ENCODE measurements around the gene SUGCT.

SUGCT gene

DNA sequence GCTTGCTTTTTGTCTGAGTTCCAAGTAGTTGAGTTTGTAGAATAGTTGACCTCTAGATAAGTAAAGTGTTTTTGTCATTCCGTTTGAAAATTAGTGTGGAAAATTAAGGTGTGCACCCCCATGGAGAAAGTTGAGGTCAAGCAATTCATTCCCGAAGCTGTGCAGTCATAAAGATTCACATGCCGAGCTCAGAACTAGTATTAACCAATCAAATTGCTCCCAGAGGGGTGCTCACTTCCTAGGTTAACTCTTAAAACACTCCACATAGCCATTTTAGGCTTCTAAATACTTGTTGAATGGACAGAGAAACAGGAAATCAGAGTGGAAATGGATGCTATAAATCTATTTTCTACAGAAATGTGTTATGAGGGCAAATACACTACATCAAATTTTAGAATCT lies 638.9 kb downstream of the SUGCT start:
- DNase-seq (ENCODE audit: low read depth): no peak
- TF ChIP-seq CTCF (IDR thresholded peaks at IDR 0.05; ENCODE audit: low read depth, low read length) (no peak), MAX (IDR thresholded peaks at IDR 0.05; ENCODE audit: low read depth, low read length) (no peak), POLR2A (IDR thresholded peaks at IDR 0.05; ENCODE audit: extremely low read depth, insufficient read length) (no peak), MYC (IDR thresholded peaks at IDR 0.05; ENCODE audit: low read depth, low read length) (no peak)
- no peak overlapping the region for H3K4me3 ChIP-seq (ENCODE audit: low read depth, low read length)

DNA sequence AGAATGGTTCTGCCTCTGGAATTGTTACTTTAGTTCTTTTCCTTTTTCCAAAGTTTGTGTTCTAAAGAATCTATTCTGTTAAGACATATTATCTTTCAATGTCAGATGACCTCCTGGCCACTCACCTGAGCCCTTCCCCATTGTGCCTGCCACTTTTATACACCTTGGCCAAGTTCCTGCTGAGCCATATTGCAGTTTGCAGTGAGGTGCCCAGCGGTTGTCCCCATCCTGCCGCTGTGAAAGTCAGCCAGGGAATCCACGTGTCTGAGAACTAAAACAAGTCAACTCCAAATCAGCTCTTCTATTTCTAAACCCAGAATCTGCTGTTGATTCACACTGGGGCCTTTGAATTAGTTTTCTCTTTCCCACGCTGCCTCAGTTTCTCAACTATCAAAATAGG lies 641.1 kb downstream of the SUGCT start:
- TF ChIP-seq MYC (IDR thresholded peaks at IDR 0.05; ENCODE audit: low read depth, low read length) (no peak), CTCF (IDR thresholded peaks at IDR 0.05; ENCODE audit: low read depth, low read length) (no peak), POLR2A (IDR thresholded peaks at IDR 0.05; ENCODE audit: extremely low read depth, insufficient read length) (no peak), MAX (IDR thresholded peaks at IDR 0.05; ENCODE audit: low read depth, low read length) (no peak)
- no peak overlapping the region for H3K4me3 ChIP-seq (ENCODE audit: low read depth, low read length)
- DNase-seq (ENCODE audit: low read depth): no peak

GRCh38 chr7:40777730-40778312 lies 643.0 kb downstream of the SUGCT start:
- TF ChIP-seq MYC (IDR thresholded peaks at IDR 0.05; ENCODE audit: low read depth, low read length): no peak
- TF ChIP-seq CTCF (IDR thresholded peaks at IDR 0.05; ENCODE audit: low read depth, low read length): no peak
- TF ChIP-seq MAX (IDR thresholded peaks at IDR 0.05; ENCODE audit: low read depth, low read length): no peak
- TF ChIP-seq POLR2A (IDR thresholded peaks at IDR 0.05; ENCODE audit: extremely low read depth, insufficient read length): no peak
- no peak for DNase-seq (ENCODE audit: low read depth)
- H3K4me3 ChIP-seq (ENCODE audit: low read depth, low read length): no peak overlapping the region

DNA sequence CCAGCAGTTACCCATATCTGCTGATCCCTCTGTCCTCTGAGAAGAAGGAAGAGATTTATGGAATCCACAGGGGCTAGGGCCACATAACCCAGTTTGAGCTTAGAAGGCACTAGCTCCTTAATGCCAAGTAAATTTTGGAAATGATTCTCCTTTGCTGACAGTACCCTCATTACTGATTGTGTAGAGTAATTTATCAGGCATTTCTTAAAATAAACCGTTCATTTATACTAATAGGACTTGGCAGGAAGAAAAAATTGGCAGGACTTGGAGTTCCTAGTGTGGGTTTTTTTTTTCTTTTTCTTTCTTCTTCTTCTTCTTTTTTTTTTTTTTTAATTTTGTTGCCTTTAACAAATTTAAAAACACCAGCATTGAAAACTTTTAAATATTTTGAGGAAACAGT lies 645.7 kb downstream of the SUGCT start:
- TF ChIP-seq CTCF (IDR thresholded peaks at IDR 0.05; ENCODE audit: low read depth, low read length) (no peak), MYC (IDR thresholded peaks at IDR 0.05; ENCODE audit: low read depth, low read length) (no peak), POLR2A (IDR thresholded peaks at IDR 0.05; ENCODE audit: extremely low read depth, insufficient read length) (no peak), MAX (IDR thresholded peaks at IDR 0.05; ENCODE audit: low read depth, low read length) (no peak)
- H3K4me3 ChIP-seq (ENCODE audit: low read depth, low read length): no peak overlapping the region
- no peak for DNase-seq (ENCODE audit: low read depth)

DNA sequence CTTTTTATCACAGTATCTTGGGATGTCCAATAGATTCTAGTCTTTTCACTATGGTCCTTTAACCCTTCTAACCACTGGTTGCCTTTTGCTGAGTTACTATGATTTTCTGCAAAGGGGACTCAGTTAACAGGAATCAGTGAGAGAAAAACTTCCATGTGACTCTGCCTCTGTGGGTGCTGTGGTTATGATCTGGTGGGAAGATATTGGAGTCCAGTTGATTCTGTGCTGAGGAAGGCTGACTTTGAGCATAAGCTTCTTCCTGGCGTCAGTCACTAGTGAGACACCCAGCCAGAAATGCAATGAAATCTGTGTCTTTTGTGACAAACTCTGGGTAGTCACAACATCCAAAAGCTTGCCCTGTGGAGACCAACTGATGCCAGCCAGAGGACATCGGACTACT lies 648.0 kb downstream of the SUGCT start:
- H3K4me3 ChIP-seq (ENCODE audit: low read depth, low read length): no peak overlapping the region
- TF ChIP-seq POLR2A (IDR thresholded peaks at IDR 0.05; ENCODE audit: extremely low read depth, insufficient read length) (no peak), MYC (IDR thresholded peaks at IDR 0.05; ENCODE audit: low read depth, low read length) (no peak), MAX (IDR thresholded peaks at IDR 0.05; ENCODE audit: low read depth, low read length) (no peak), CTCF (IDR thresholded peaks at IDR 0.05; ENCODE audit: low read depth, low read length) (no peak)
- no peak for DNase-seq (ENCODE audit: low read depth)
